ENCODE measurements around the gene GAPDH. TPM values are rescaled to one million over a fixed set of nuclear protein-coding genes. Genes with fewer than 3 reads are reported as not detected.

The GAPDH gene
- total RNA-seq, 4 donors from 2014 or later: 850 to 1,788 (median 1,222) TPM

DNA sequence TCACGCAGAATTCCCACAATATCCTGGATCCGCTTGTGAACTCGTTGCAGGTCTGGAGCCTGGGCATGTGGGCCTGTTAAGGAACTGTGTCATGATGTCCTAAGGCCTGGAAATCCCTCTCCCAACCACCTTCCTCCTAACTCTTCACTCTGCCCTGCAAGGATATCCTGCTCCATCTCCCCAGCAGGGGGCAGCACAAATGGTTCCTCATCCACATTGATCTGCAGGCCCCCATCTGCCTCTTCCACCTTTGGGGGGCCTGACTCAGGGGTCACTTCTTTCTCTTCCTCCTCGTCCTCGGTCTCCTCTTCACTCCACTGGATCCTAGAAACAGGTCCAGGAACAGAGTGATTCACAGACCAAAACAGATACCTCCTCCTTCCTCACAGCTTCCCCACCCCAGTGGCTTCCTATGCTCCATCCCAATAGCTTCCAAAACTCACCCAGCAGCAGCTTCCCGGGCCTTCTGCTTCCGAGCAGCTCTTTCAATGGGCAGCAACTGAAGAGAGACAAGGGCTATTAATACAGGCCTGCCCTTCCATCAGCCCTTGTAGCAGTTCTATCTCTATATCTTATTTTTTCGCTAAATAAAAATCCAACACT, 29.2 kb downstream of the GAPDH start:
- TF ChIP-seq, protein P1, sequence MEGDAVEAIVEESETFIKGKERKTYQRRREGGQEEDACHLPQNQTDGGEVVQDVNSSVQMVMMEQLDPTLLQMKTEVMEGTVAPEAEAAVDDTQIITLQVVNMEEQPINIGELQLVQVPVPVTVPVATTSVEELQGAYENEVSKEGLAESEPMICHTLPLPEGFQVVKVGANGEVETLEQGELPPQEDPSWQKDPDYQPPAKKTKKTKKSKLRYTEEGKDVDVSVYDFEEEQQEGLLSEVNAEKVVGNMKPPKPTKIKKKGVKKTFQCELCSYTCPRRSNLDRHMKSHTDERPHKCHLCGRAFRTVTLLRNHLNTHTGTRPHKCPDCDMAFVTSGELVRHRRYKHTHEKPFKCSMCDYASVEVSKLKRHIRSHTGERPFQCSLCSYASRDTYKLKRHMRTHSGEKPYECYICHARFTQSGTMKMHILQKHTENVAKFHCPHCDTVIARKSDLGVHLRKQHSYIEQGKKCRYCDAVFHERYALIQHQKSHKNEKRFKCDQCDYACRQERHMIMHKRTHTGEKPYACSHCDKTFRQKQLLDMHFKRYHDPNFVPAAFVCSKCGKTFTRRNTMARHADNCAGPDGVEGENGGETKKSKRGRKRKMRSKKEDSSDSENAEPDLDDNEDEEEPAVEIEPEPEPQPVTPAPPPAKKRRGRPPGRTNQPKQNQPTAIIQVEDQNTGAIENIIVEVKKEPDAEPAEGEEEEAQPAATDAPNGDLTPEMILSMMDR (IDR thresholded peaks at IDR 0.05; ENCODE audit: low read depth): no peak

- TF ChIP-seq, protein P1 (IDR thresholded peaks at IDR 0.05; ENCODE audit: low read depth): no peak
Measured at GRCh38 chr12:6567112-6567670, 32.9 kb downstream of the GAPDH start.

- TF ChIP-seq, protein P1 (IDR thresholded peaks at IDR 0.05; ENCODE audit: low read depth): no peak
Measured at GRCh38 chr12:6569312-6569711, 35.0 kb downstream of the GAPDH start.

DNA sequence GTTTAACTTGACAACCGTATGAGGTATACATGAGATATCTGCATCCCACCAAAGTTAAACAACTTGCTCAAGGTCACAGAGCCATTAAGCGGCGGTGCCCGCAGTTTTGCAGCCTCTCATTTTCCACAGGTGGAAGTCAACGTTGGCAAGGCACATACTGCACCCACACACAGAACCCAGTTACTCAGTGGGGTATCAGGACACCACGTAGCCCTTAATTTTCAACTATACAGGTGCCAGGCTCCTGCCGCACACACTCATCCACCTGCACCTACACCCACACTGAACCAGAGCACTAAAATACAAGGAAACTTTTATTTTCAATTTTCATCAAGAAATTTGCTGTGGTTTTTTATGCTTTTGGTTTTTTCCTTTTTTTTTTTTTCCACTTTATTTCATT, 35.5 kb downstream of the GAPDH start:
- TF ChIP-seq, protein P1 (IDR thresholded peaks at IDR 0.05; ENCODE audit: low read depth): no peak

GRCh38 chr12:6570264-6570887, 36.1 kb downstream of the GAPDH start:
- TF ChIP-seq, protein P1 (IDR thresholded peaks at IDR 0.05; ENCODE audit: low read depth): no peak

- TF ChIP-seq, protein P1 (IDR thresholded peaks at IDR 0.05; ENCODE audit: low read depth): no peak
Measured at GRCh38 chr12:6573001-6573400, 38.7 kb downstream of the GAPDH start.

GRCh38 chr12:6574576-6575295, 40.4 kb downstream of the GAPDH start:
- TF ChIP-seq, protein P1 (IDR thresholded peaks at IDR 0.05; ENCODE audit: low read depth): no peak

Measured in subcutaneous adipose tissue (tissue), 4 donors.